Measurements from ENCODE around the gene DIABLO. TPM values are rescaled to one million over a fixed set of nuclear protein-coding genes. Genes with fewer than 3 reads are reported as not detected.
"Not testable (repeated sequence)": the region's sequence is repeated elsewhere in the genome, so short reads cannot be mapped to it uniquely, and the experiment has no call there.

The DIABLO gene
- total RNA-seq, 2 donors from 2014 or later, result 77.5 to 81.0 TPM

- Histone ChIP-seq H3K4me1 (ENCODE audit: control insufficient read depth, insufficient read depth, low read length) (no peaks in the 10 kb centered on the region), H3K9me3 (ENCODE audit: control insufficient read depth, low read length) (no peaks in the 10 kb centered on the region), H3K36me3 (ENCODE audit: control insufficient read depth, insufficient read depth, low read length) (peaks cover 20% of the 10 kb centered on the region), H3K27me3 (ENCODE audit: control insufficient read depth, insufficient read depth, low read length, poor library complexity, severe bottlenecking) (peaks cover 17% of the 10 kb centered on the region), H3K4me3 (ENCODE audit: low read length) (peak within 1 kb of the TSS; percentile 75), H3K27ac (ENCODE audit: low read depth, low read length) (no peak within 1 kb of the TSS), H3K9ac (ENCODE audit: extremely low read depth, low read length, poor library complexity, severe bottlenecking) (peak within 1 kb of the TSS; percentile 16)
- Mint-ChIP-seq H3K4me1 (peaks cover 5% of the 10 kb centered on the region), H3K9me3 (no peaks in the 10 kb centered on the region), H3K4me3 (peak within 1 kb of the TSS; percentile 58), H3K36me3 (ENCODE audit: low read depth) (peaks cover 14% of the 10 kb centered on the region), H3K27ac (no peak within 1 kb of the TSS), H3K27me3 (ENCODE audit: insufficient read depth) (peaks cover 60% of the 10 kb centered on the region)
- 1 to 3% methylated on average over 13 to 96 of the region's 104 CpGs for WGBS, 2 experiments (ENCODE audit: insufficient coverage in 1 of 2, insufficient read length in 1 of 2)
- DNase-seq, result peak; percentile 93
- no peak for TF ChIP-seq CTCF (conservative IDR thresholded peaks at IDR 0.05)
Observed at GRCh38 chr12:122203301-122204166, 22.3 kb downstream of the DIABLO start, which contains the start of gene B3GNT4. Gene B3GNT4, plus strand, starts transcription at chr12:122203709. Its CDS starts 910 bp downstream, at chr12:122204619.

GRCh38 chr12:122202811-122203210 is 23.0 kb downstream of the DIABLO start:
- DNase-seq; H3K4me1 ChIP-seq (ENCODE audit: control insufficient read depth, insufficient read depth, low read length); H3K27ac ChIP-seq (ENCODE audit: low read depth, low read length); H3K9ac ChIP-seq (ENCODE audit: extremely low read depth, low read length, poor library complexity, severe bottlenecking); H3K4me1 Mint-ChIP-seq; H3K9me3 Mint-ChIP-seq; H3K27ac Mint-ChIP-seq; H3K9me3 ChIP-seq (ENCODE audit: control insufficient read depth, low read length); H3K36me3 Mint-ChIP-seq (ENCODE audit: low read depth): not testable (repeated sequence)
- Histone ChIP-seq H3K27me3 (ENCODE audit: control insufficient read depth, insufficient read depth, low read length, poor library complexity, severe bottlenecking) (peaks cover 17% of the 10 kb centered on the region), H3K36me3 (ENCODE audit: control insufficient read depth, insufficient read depth, low read length) (peaks cover 12% of the 10 kb centered on the region), H3K4me3 (ENCODE audit: low read length) (peak overlapping the region; percentile 75)
- H3K4me3 Mint-ChIP-seq, result peak overlapping the region; percentile 58
- WGBS, 2 experiments (ENCODE audit: insufficient coverage in 1 of 2, insufficient read length in 1 of 2), result 86 to 88% methylated on average over 13 to 18 of the region's 19 CpGs
- peaks cover 60% of the 10 kb centered on the region for H3K27me3 Mint-ChIP-seq (ENCODE audit: insufficient read depth)

- H3K27me3 ChIP-seq (ENCODE audit: control insufficient read depth, insufficient read depth, low read length, poor library complexity, severe bottlenecking), result peaks cover 17% of the 10 kb centered on the region
- Mint-ChIP-seq H3K4me1 (peaks cover 5% of the 10 kb centered on the region), H3K36me3 (ENCODE audit: low read depth) (no peaks in the 10 kb centered on the region), H3K4me3 (no peak overlapping the region), H3K9me3 (no peaks in the 10 kb centered on the region), H3K27ac (no peak overlapping the region), H3K27me3 (ENCODE audit: insufficient read depth) (peaks cover 58% of the 10 kb centered on the region)
- no peaks in the 10 kb centered on the region for H3K9me3 ChIP-seq (ENCODE audit: control insufficient read depth, low read length)
- no peak overlapping the region for H3K27ac ChIP-seq (ENCODE audit: low read depth, low read length)
- DNase-seq, result peak; percentile 20
- no peaks in the 10 kb centered on the region for H3K4me1 ChIP-seq (ENCODE audit: control insufficient read depth, insufficient read depth, low read length)
- no peak for TF ChIP-seq CTCF (conservative IDR thresholded peaks at IDR 0.05)
- whole genome bisulfite sequencing, 2 experiments (ENCODE audit: insufficient coverage in 1 of 2, insufficient read length in 1 of 2), result 89 to 96% methylated on average over 5 to 6 of the region's 6 CpGs
- H3K4me3 ChIP-seq (ENCODE audit: low read length), result no peak overlapping the region
- peaks cover 4% of the 10 kb centered on the region for H3K36me3 ChIP-seq (ENCODE audit: control insufficient read depth, insufficient read depth, low read length)
- H3K9ac ChIP-seq (ENCODE audit: extremely low read depth, low read length, poor library complexity, severe bottlenecking), result no peak overlapping the region
Observed at GRCh38 chr12:122202017-122202416, 23.8 kb downstream of the DIABLO start.

All from endodermal cell (in vitro differentiated cells).